K562 (cell line): Measurements from ENCODE around the gene AHSA1. TPM values are rescaled to one million over a fixed set of nuclear protein-coding genes. Genes with fewer than 3 reads are reported as not detected.

ENCODE experiments used
- ATF1 ChIP-seq, 2 experiments: fragments of 450-650 bp in 1 of 2; IDR thresholded peaks; 2 replicates each; pipeline ENCODE4 v1.6.1; 2016; ENCODE audit warnings: missing compliant biosample characterization in 1 of 2, missing genetic modification characterization in 1 of 2
- DNMT1 ChIP-seq: fragments of 450-650 bp; IDR thresholded peaks from 2 replicates; pipeline ENCODE4 v1.6.1; 2016; ENCODE audit warnings: antibody characterized with exemption, mild to moderate bottlenecking
- FOXJ2 ChIP-seq: fragments of 200-800 bp; sonication (Bioruptor generic); IDR thresholded peaks from 2 replicates; pipeline ENCODE4 v1.6.1; 2016; ENCODE audit warnings: missing genetic modification characterization, missing compliant biosample characterization
- HDAC1 ChIP-seq, 2 experiments: fragments of 450-650 bp; IDR thresholded peaks; 2 replicates each; pipeline ENCODE4 v1.6.1; 2016 to 2017; ENCODE audit warnings: inconsistent platforms in 1 of 2, mild to moderate bottlenecking in 1 of 2, moderate library complexity in 1 of 2
- HEY1 ChIP-seq: fragments of 250-450 bp; sonication (Bioruptor Pico); IDR thresholded peaks from 2 replicates; pipeline ENCODE4 v1.5.0; 2020; ENCODE audit warnings: mild to moderate bottlenecking, moderate library complexity, borderline replicate concordance
- KAT7 ChIP-seq: sonication (generic); formaldehyde crosslinking; IDR thresholded peaks from 2 replicates; pipeline ENCODE4 v1.8.0; 2022; ENCODE audit warnings: missing genetic modification reagents, mild to moderate bottlenecking, borderline replicate concordance
- MAFF ChIP-seq: IDR thresholded peaks from 2 replicates; pipeline ENCODE4 v1.6.1; 2012; ENCODE audit warnings: low read length, improper control_type of control experiment
- MGA ChIP-seq: fragments of 450-650 bp; IDR thresholded peaks from 2 replicates; pipeline ENCODE4 v1.6.1; 2016; ENCODE audit warnings: mild to moderate bottlenecking, moderate library complexity
- MXI1 ChIP-seq: IDR thresholded peaks from 2 replicates; pipeline ENCODE4 v1.6.1; 2011; ENCODE audit warnings: low read depth, mild to moderate bottlenecking, improper control_type of control experiment, low read length
- SETDB1 ChIP-seq: IDR thresholded peaks from one replicate; pipeline ENCODE4 v1.6.1; 2012; ENCODE audit warnings: low read length, control low read depth, inconsistent platforms
- STAG1 ChIP-seq: sonication (generic); formaldehyde crosslinking; IDR thresholded peaks from 2 replicates; pipeline ENCODE4 v1.5.0; 2020; ENCODE audit warnings: missing genetic modification reagents, borderline replicate concordance
- TFE3 ChIP-seq: fragments of 450-650 bp; formaldehyde crosslinking; IDR thresholded peaks from 2 replicates; pipeline ENCODE4 v1.4.0; 2020; ENCODE audit warnings: mild to moderate bottlenecking, mixed read lengths
- ZFP30 ChIP-seq: fragments of 250-450 bp; sonication (Bioruptor Pico); IDR thresholded peaks from 2 replicates; pipeline ENCODE4 v1.8.0; 2022; ENCODE audit warnings: moderate library complexity, mild to moderate bottlenecking, inconsistent platforms, borderline replicate concordance
- ZNF316 ChIP-seq: fragments of 450-650 bp; IDR thresholded peaks from 2 replicates; pipeline ENCODE4 v1.6.1; 2016
- polyA plus RNA-seq, 8 experiments: library from polyadenylated mRNA; depleted of rRNA in 4 of 8; stranded (reverse) in 5 of 8; unstranded in 3 of 8; fragments of >200 nt; fragmentation: Nextera tagmentation in 2 of 8; fragmentation: Illumina TruSeq in 1 of 8; extraction: Ambion mirVana in 2 of 8; extraction: Trizol in 1 of 8; gene quantifications; 2 replicates each; pipeline versions ENCODE4 v1.2.1 to v1.2.3, GENCODE V29; 2011 to 2014; ENCODE audit warnings: inconsistent platforms in 1 of 8, missing spikeins in 1 of 8
- total RNA-seq, 7 experiments: library from RNA; depleted of rRNA in 6 of 7; stranded (reverse); fragments of >200 nt in 6 of 7; fragmentation: Illumina TruSeq in 2 of 7; extraction: Trizol in 2 of 7; gene quantifications; 2 replicates each; pipeline versions ENCODE4 v1.2.1 to v1.2.3, GENCODE V29; 2011 to 2021; ENCODE audit warnings: low replicate concordance in 1 of 7

Gene AHSA1
- total and polyA plus RNA-seq, 9 of the 15 experiments (the other 6 are each of a cell fraction or from before 2014, with no cell fraction given), result 41.4 to 317 (median 184) TPM

GRCh38 chr14:77458249-77458950 is 507 bp downstream of the AHSA1 start (continued):
- TF ChIP-seq TFE3 (CRISPR knock-in tag), result no peak
- peak; percentile 12; the same call in 1 of the 2 replicates for TF ChIP-seq MGA
- TF ChIP-seq SETDB1, result no peak
- no peak for TF ChIP-seq DNMT1
- TF ChIP-seq KAT7 (CRISPR knock-in tag), result peak; percentile 50; the same call in 1 of the 2 replicates
- peak in 1 of 2 experiments; percentile 59; a peak in 2 of 4 replicates for TF ChIP-seq HDAC1 (IDR thresholded peaks at IDR 0.05)
- no peak for TF ChIP-seq ATF1 (CRISPR knock-in tag; IDR thresholded peaks at IDR 0.05)
- no peak for TF ChIP-seq ATF1 (tag; IDR thresholded peaks at IDR 0.05)
- TF ChIP-seq FOXJ2 (tag), result no peak
- peak; percentile 81; the same call in 1 of the 2 replicates for TF ChIP-seq MXI1
- TF ChIP-seq STAG1, result no peak
- TF ChIP-seq MAFF, result no peak
- TF ChIP-seq ZNF316, result no peak
- TF ChIP-seq ZFP30 (CRISPR knock-in tag), result no peak
- TF ChIP-seq HEY1 (CRISPR knock-in tag), result no peak
